ENCODE data around the gene BMPR2. TPM values are rescaled to one million over a fixed set of nuclear protein-coding genes. Genes with fewer than 3 reads are reported as not detected.

Gene BMPR2
- total and polyA plus RNA-seq, 5 donors from 2014 or later: 3.7 to 24.9 (median 5.3) TPM

- H3K27me3 Mint-ChIP-seq: peaks cover 4% of the 10 kb centered on the region
- Histone ChIP-seq H3K4me3 (ENCODE audit: low read depth, low read length) (no peak overlapping the region), H3K27ac (ENCODE audit: insufficient read depth, low read length, poor library complexity, severe bottlenecking) (no peak overlapping the region), H3K4me1 (ENCODE audit: control insufficient read depth, insufficient read depth, low read length, poor library complexity, severe bottlenecking) (no peaks in the 10 kb centered on the region), H3K9me3 (ENCODE audit: control insufficient read depth in 2 of 2, low read length in 2 of 2) (no peaks in the 10 kb centered on the region), H3K36me3 (ENCODE audit: control insufficient read depth, insufficient read depth, low read length) (no peaks in the 10 kb centered on the region), H3K27me3 (ENCODE audit: control insufficient read depth, insufficient read depth, low read length) (no peaks in the 10 kb centered on the region)
- ATAC-seq (ENCODE audit: low read depth in 2 of 2) (no peak), DNase-seq (no peak)
- peaks cover 5 to 11% (median 8%) of the 10 kb centered on the region in 4 donors for H3K4me1 Mint-ChIP-seq
- H3K36me3 Mint-ChIP-seq: no peaks in the 10 kb centered on the region
- H3K27ac Mint-ChIP-seq: no peak overlapping the region
- H3K4me3 Mint-ChIP-seq: no peak overlapping the region
- H3K9me3 Mint-ChIP-seq: no peaks in the 10 kb centered on the region
These were observed 232.2 kb downstream of the BMPR2 start for GRCh38 chr2:202608142-202608852.

- H3K27ac Mint-ChIP-seq: peak overlapping the region in 2 of 3 donors; percentile 9 to 38
- H3K36me3 ChIP-seq (ENCODE audit: control insufficient read depth, insufficient read depth, low read length): no peaks in the 10 kb centered on the region
- no peaks in the 10 kb centered on the region for H3K9me3 Mint-ChIP-seq
- peak in 1 of 3 donors; percentile 59 for DNase-seq
- no peak overlapping the region for H3K27ac ChIP-seq (ENCODE audit: insufficient read depth, low read length, poor library complexity, severe bottlenecking)
- no peak for ATAC-seq (ENCODE audit: low read depth in 2 of 2)
- H3K36me3 Mint-ChIP-seq: no peaks in the 10 kb centered on the region
- H3K9me3 ChIP-seq (ENCODE audit: control insufficient read depth in 2 of 2, low read length in 2 of 2): no peaks in the 10 kb centered on the region
- no peak overlapping the region for H3K4me3 ChIP-seq (ENCODE audit: low read depth, low read length)
- H3K4me1 Mint-ChIP-seq: peaks cover 5 to 11% (median 8%) of the 10 kb centered on the region in 4 donors
- H3K4me3 Mint-ChIP-seq: no peak overlapping the region
- H3K4me1 ChIP-seq (ENCODE audit: control insufficient read depth, insufficient read depth, low read length, poor library complexity, severe bottlenecking): no peaks in the 10 kb centered on the region
- no peaks in the 10 kb centered on the region for H3K27me3 ChIP-seq (ENCODE audit: control insufficient read depth, insufficient read depth, low read length)
- peaks cover 4% of the 10 kb centered on the region for H3K27me3 Mint-ChIP-seq
These were observed 233.4 kb downstream of the BMPR2 start for GRCh38 chr2:202609381-202610145.

GRCh38 chr2:202610380-202610779 lies 234.3 kb downstream of the BMPR2 start:
- Histone ChIP-seq H3K27ac (ENCODE audit: insufficient read depth, low read length, poor library complexity, severe bottlenecking) (no peak overlapping the region), H3K9me3 (ENCODE audit: control insufficient read depth in 2 of 2, low read length in 2 of 2) (no peaks in the 10 kb centered on the region), H3K4me1 (ENCODE audit: control insufficient read depth, insufficient read depth, low read length, poor library complexity, severe bottlenecking) (no peaks in the 10 kb centered on the region), H3K4me3 (ENCODE audit: low read depth, low read length) (no peak overlapping the region), H3K36me3 (ENCODE audit: control insufficient read depth, insufficient read depth, low read length) (no peaks in the 10 kb centered on the region), H3K27me3 (ENCODE audit: control insufficient read depth, insufficient read depth, low read length) (no peaks in the 10 kb centered on the region)
- Mint-ChIP-seq H3K4me3 (no peak overlapping the region), H3K9me3 (no peaks in the 10 kb centered on the region), H3K36me3 (no peaks in the 10 kb centered on the region), H3K27ac (no peak overlapping the region), H3K27me3 (peaks cover 4% of the 10 kb centered on the region), H3K4me1 (peaks cover 5 to 11% (median 8%) of the 10 kb centered on the region in 4 donors)
- ATAC-seq (ENCODE audit: low read depth in 2 of 2) (no peak), DNase-seq (no peak)

- no peak overlapping the region for H3K4me3 ChIP-seq (ENCODE audit: low read depth, low read length)
- H3K9me3 ChIP-seq (ENCODE audit: control insufficient read depth in 2 of 2, low read length in 2 of 2): no peaks in the 10 kb centered on the region
- no peaks in the 10 kb centered on the region for H3K27me3 ChIP-seq (ENCODE audit: control insufficient read depth, insufficient read depth, low read length)
- H3K4me1 Mint-ChIP-seq: peaks cover 5 to 11% (median 8%) of the 10 kb centered on the region in 4 donors
- no peak overlapping the region for H3K4me3 Mint-ChIP-seq
- no peaks in the 10 kb centered on the region for H3K9me3 Mint-ChIP-seq
- no peaks in the 10 kb centered on the region for H3K36me3 ChIP-seq (ENCODE audit: control insufficient read depth, insufficient read depth, low read length)
- ATAC-seq (ENCODE audit: low read depth in 2 of 2) (no peak), DNase-seq (no peak)
- peaks cover 4% of the 10 kb centered on the region for H3K27me3 Mint-ChIP-seq
- H3K27ac Mint-ChIP-seq: no peak overlapping the region
- no peaks in the 10 kb centered on the region for H3K4me1 ChIP-seq (ENCODE audit: control insufficient read depth, insufficient read depth, low read length, poor library complexity, severe bottlenecking)
- H3K36me3 Mint-ChIP-seq: no peaks in the 10 kb centered on the region
- H3K27ac ChIP-seq (ENCODE audit: insufficient read depth, low read length, poor library complexity, severe bottlenecking): no peak overlapping the region
These were observed 236.0 kb downstream of the BMPR2 start for GRCh38 chr2:202612145-202612544.

- ATAC-seq (ENCODE audit: low read depth in 2 of 2) (no peak), DNase-seq (no peak)
- Mint-ChIP-seq H3K27me3 (peaks cover 4% of the 10 kb centered on the region), H3K27ac (no peak overlapping the region), H3K36me3 (no peaks in the 10 kb centered on the region), H3K4me3 (no peak overlapping the region), H3K4me1 (peaks cover 5 to 11% (median 8%) of the 10 kb centered on the region in 4 donors), H3K9me3 (no peaks in the 10 kb centered on the region)
- H3K4me3 ChIP-seq (ENCODE audit: low read depth, low read length): no peak overlapping the region
- H3K4me1 ChIP-seq (ENCODE audit: control insufficient read depth, insufficient read depth, low read length, poor library complexity, severe bottlenecking): no peaks in the 10 kb centered on the region
- no peaks in the 10 kb centered on the region for H3K27me3 ChIP-seq (ENCODE audit: control insufficient read depth, insufficient read depth, low read length)
- no peak overlapping the region for H3K27ac ChIP-seq (ENCODE audit: insufficient read depth, low read length, poor library complexity, severe bottlenecking)
- no peaks in the 10 kb centered on the region for H3K36me3 ChIP-seq (ENCODE audit: control insufficient read depth, insufficient read depth, low read length)
- H3K9me3 ChIP-seq (ENCODE audit: control insufficient read depth in 2 of 2, low read length in 2 of 2): no peaks in the 10 kb centered on the region
These were observed 237.4 kb downstream of the BMPR2 start for GRCh38 chr2:202613479-202613878.

Other genes starting within 250 kb of the BMPR2 start
- 84.8 TPM for gene SUMO1, start 137.7 kb upstream of the BMPR2 start, total RNA-seq
- 100 to 1,000 TPM; 170 to 254 (median 192) TPM for gene SUMO1, start 137.7 kb upstream of the BMPR2 start, polyA plus RNA-seq
- 312 TPM for gene NOP58, start 110.6 kb upstream of the BMPR2 start, total RNA-seq
- 10 to 100 TPM; 79.2 to 99.4 (median 94.9) TPM for gene NOP58, start 110.6 kb upstream of the BMPR2 start, polyA plus RNA-seq

Data from CD4-positive, CD25-positive, alpha-beta regulatory T cell (primary cell).